ENCODE data around the gene XRCC3.

GRCh38 chr14:103656756-103657133 lies 58.5 kb downstream of the XRCC3 start:
- TF ChIP-seq CTCF (IDR thresholded peaks at IDR 0.05) (no peak), EP300 (IDR thresholded peaks at IDR 0.05; ENCODE audit: low read depth) (no peak)

Measured in transverse colon (tissue), 3 donors.